GM23338 (cell line): Measurements from ENCODE around the gene PDIK1L.

Source experiments
- CREB1 ChIP-seq: fragments of 250-450 bp; sonication (Bioruptor Pico); IDR thresholded peaks from 2 replicates; pipeline ENCODE4 v1.5.0; 2020; ENCODE audit warnings: low read depth, mild to moderate bottlenecking, moderate library complexity
- EZH2 ChIP-seq: fragments of 200-600 bp; sonication (generic); IDR thresholded peaks from one replicate; pipeline ENCODE4 v1.8.0; 2017; ENCODE audit warnings: antibody characterized with exemption, mild to moderate bottlenecking, low read depth; ENCODE audit not compliant: unreplicated experiment
- EZH2phosphoT487 ChIP-seq: fragments of 200-600 bp; sonication (generic); IDR thresholded peaks from one replicate; pipeline ENCODE4 v1.8.1; 2018; ENCODE audit warnings: antibody characterized with exemption; ENCODE audit not compliant: unreplicated experiment
- ZNF114 ChIP-seq: fragments of 250-450 bp; sonication (Bioruptor Pico); IDR thresholded peaks from 2 replicates; pipeline ENCODE4 v1.5.0; 2020; ENCODE audit warnings: mild to moderate bottlenecking, moderate library complexity
- TF ChIP-seq, protein P1 (sequence below), 2 experiments: fragments of 200-600 bp in 1 of 2; sonication (generic) in 1 of 2; conservative IDR thresholded peaks; 2 replicates each; pipeline versions ENCODE4 v1.5.1 to v1.6.1; 2016 to 2017; ENCODE audit warnings: antibody characterized with exemption in 2 of 2, low read depth in 2 of 2, mild to moderate bottlenecking in 2 of 2, moderate library complexity in 1 of 2
- TF ChIP-seq, protein P2 (sequence below): IDR thresholded peaks from one replicate; pipeline ENCODE4 v1.6.1; 2018; ENCODE audit warnings: antibody characterized with exemption; ENCODE audit not compliant: unreplicated experiment
- TF ChIP-seq, protein P3 (sequence below): fragments of 250-450 bp; sonication (Bioruptor Pico); IDR thresholded peaks from 2 replicates; pipeline ENCODE4 v1.5.0; 2020; ENCODE audit warnings: mild to moderate bottlenecking, moderate library complexity

- no peak for TF ChIP-seq EZH2
- TF ChIP-seq, protein P1, sequence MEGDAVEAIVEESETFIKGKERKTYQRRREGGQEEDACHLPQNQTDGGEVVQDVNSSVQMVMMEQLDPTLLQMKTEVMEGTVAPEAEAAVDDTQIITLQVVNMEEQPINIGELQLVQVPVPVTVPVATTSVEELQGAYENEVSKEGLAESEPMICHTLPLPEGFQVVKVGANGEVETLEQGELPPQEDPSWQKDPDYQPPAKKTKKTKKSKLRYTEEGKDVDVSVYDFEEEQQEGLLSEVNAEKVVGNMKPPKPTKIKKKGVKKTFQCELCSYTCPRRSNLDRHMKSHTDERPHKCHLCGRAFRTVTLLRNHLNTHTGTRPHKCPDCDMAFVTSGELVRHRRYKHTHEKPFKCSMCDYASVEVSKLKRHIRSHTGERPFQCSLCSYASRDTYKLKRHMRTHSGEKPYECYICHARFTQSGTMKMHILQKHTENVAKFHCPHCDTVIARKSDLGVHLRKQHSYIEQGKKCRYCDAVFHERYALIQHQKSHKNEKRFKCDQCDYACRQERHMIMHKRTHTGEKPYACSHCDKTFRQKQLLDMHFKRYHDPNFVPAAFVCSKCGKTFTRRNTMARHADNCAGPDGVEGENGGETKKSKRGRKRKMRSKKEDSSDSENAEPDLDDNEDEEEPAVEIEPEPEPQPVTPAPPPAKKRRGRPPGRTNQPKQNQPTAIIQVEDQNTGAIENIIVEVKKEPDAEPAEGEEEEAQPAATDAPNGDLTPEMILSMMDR (conservative IDR thresholded peaks at IDR 0.05; ENCODE audit: low read depth in 2 of 2) = no peak
- TF ChIP-seq, protein P2, sequence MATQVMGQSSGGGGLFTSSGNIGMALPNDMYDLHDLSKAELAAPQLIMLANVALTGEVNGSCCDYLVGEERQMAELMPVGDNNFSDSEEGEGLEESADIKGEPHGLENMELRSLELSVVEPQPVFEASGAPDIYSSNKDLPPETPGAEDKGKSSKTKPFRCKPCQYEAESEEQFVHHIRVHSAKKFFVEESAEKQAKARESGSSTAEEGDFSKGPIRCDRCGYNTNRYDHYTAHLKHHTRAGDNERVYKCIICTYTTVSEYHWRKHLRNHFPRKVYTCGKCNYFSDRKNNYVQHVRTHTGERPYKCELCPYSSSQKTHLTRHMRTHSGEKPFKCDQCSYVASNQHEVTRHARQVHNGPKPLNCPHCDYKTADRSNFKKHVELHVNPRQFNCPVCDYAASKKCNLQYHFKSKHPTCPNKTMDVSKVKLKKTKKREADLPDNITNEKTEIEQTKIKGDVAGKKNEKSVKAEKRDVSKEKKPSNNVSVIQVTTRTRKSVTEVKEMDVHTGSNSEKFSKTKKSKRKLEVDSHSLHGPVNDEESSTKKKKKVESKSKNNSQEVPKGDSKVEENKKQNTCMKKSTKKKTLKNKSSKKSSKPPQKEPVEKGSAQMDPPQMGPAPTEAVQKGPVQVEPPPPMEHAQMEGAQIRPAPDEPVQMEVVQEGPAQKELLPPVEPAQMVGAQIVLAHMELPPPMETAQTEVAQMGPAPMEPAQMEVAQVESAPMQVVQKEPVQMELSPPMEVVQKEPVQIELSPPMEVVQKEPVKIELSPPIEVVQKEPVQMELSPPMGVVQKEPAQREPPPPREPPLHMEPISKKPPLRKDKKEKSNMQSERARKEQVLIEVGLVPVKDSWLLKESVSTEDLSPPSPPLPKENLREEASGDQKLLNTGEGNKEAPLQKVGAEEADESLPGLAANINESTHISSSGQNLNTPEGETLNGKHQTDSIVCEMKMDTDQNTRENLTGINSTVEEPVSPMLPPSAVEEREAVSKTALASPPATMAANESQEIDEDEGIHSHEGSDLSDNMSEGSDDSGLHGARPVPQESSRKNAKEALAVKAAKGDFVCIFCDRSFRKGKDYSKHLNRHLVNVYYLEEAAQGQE = no peak
- TF ChIP-seq ZNF114 = no peak
- TF ChIP-seq, protein P3, sequence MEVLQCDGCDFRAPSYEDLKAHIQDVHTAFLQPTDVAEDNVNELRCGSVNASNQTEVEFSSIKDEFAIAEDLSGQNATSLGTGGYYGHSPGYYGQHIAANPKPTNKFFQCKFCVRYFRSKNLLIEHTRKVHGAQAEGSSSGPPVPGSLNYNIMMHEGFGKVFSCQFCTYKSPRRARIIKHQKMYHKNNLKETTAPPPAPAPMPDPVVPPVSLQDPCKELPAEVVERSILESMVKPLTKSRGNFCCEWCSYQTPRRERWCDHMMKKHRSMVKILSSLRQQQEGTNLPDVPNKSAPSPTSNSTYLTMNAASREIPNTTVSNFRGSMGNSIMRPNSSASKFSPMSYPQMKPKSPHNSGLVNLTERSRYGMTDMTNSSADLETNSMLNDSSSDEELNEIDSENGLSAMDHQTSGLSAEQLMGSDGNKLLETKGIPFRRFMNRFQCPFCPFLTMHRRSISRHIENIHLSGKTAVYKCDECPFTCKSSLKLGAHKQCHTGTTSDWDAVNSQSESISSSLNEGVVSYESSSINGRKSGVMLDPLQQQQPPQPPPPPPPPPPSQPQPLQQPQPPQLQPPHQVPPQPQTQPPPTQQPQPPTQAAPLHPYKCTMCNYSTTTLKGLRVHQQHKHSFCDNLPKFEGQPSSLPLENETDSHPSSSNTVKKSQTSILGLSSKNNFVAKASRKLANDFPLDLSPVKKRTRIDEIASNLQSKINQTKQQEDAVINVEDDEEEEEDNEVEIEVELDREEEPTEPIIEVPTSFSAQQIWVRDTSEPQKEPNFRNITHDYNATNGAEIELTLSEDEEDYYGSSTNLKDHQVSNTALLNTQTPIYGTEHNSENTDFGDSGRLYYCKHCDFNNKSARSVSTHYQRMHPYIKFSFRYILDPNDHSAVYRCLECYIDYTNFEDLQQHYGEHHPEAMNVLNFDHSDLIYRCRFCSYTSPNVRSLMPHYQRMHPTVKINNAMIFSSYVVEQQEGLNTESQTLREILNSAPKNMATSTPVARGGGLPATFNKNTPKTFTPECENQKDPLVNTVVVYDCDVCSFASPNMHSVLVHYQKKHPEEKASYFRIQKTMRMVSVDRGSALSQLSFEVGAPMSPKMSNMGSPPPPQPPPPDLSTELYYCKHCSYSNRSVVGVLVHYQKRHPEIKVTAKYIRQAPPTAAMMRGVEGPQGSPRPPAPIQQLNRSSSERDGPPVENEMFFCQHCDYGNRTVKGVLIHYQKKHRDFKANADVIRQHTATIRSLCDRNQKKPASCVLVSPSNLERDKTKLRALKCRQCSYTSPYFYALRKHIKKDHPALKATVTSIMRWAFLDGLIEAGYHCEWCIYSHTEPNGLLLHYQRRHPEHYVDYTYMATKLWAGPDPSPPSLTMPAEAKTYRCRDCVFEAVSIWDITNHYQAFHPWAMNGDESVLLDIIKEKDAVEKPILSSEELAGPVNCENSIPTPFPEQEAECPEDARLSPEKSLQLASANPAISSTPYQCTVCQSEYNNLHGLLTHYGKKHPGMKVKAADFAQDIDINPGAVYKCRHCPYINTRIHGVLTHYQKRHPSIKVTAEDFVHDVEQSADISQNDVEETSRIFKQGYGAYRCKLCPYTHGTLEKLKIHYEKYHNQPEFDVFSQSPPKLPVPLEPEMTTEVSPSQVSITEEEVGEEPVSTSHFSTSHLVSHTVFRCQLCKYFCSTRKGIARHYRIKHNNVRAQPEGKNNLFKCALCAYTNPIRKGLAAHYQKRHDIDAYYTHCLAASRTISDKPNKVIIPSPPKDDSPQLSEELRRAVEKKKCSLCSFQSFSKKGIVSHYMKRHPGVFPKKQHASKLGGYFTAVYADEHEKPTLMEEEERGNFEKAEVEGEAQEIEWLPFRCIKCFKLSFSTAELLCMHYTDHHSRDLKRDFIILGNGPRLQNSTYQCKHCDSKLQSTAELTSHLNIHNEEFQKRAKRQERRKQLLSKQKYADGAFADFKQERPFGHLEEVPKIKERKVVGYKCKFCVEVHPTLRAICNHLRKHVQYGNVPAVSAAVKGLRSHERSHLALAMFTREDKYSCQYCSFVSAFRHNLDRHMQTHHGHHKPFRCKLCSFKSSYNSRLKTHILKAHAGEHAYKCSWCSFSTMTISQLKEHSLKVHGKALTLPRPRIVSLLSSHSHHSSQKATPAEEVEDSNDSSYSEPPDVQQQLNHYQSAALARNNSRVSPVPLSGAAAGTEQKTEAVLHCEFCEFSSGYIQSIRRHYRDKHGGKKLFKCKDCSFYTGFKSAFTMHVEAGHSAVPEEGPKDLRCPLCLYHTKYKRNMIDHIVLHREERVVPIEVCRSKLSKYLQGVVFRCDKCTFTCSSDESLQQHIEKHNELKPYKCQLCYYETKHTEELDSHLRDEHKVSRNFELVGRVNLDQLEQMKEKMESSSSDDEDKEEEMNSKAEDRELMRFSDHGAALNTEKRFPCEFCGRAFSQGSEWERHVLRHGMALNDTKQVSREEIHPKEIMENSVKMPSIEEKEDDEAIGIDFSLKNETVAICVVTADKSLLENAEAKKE (CRISPR knock-in tag) = no peak
- no peak for TF ChIP-seq EZH2phosphoT487
- TF ChIP-seq CREB1 = no peak
Measured at GRCh38 chr1:26110731-26111529, 694 bp upstream of the PDIK1L start.
